H1 (cell line): ENCODE results near the gene PLK1. TPM values are rescaled to one million over a fixed set of nuclear protein-coding genes. Genes with fewer than 3 reads are reported as not detected.

Experiments
- CTCF ChIA-PET: fragments of 300-600 bp; sonication (Branson Sonifier 250); formaldehyde crosslinking; loops from one replicate; lab custom pipeline; 2021; ENCODE audit not compliant: partially characterized antibody; lab: Charles Lee
- POLR2A ChIA-PET: fragments of 300-600 bp; sonication (Branson Sonifier 250); formaldehyde crosslinking; loops from one replicate; lab custom pipeline; 2021; ENCODE audit warnings: inconsistent platforms; ENCODE audit not compliant: partially characterized antibody; lab: Charles Lee
- DNase-seq, 2 experiments: peaks; one replicate each; pipeline versions ENCODE4 v3.0.0 to v3.0.0-alpha.2; 2010 to 2022; ENCODE audit warnings: low spot score in 2 of 2, low read depth in 1 of 2, mixed read lengths in 1 of 2
- FAIRE-seq: peaks from 2 replicates; lab custom pipeline; 2011; peaks lifted over from hg19 to GRCh38; lab: Jason Lieb, UNC
- H2AFZ ChIP-seq: 2 replicates; pipeline ENCODE4 v1.8.1; 2012; ENCODE audit warnings: low read length, inconsistent platforms
- H2AK5ac ChIP-seq: 2 replicates; pipeline ENCODE4 v1.6.1; 2013; ENCODE audit warnings: low read depth, low read length
- H2BK120ac ChIP-seq: replicated peaks from 2 replicates; pipeline ENCODE3; 2013; ENCODE audit warnings: low read depth, low read length, inconsistent platforms
- H2BK12ac ChIP-seq: 2 replicates; pipeline ENCODE4 v1.6.1; 2013; ENCODE audit warnings: low read depth, low read length
- H2BK15ac ChIP-seq: 2 replicates; pipeline ENCODE4 v1.6.1; 2013; ENCODE audit warnings: low read length
- H2BK20ac ChIP-seq: 2 replicates; pipeline ENCODE4 v1.6.1; 2013; ENCODE audit warnings: low read length
- H2BK5ac ChIP-seq: 2 replicates; pipeline ENCODE4 v1.6.1; 2013; ENCODE audit warnings: low read depth, low read length
- H3K14ac ChIP-seq: 2 replicates; pipeline ENCODE4 v1.6.1; 2013; ENCODE audit warnings: inconsistent platforms; ENCODE audit not compliant: insufficient read length
- H3K18ac ChIP-seq: 2 replicates; pipeline ENCODE4 v1.6.1; 2013; ENCODE audit warnings: low read length; ENCODE audit errors: extremely low read depth
- H3K23ac ChIP-seq: 2 replicates; pipeline ENCODE4 v1.6.1; 2013; ENCODE audit warnings: inconsistent platforms; ENCODE audit not compliant: insufficient read length
- H3K23me2 ChIP-seq: 2 replicates; pipeline ENCODE4 v1.6.1; 2013; ENCODE audit warnings: low read depth, low read length
- H3K27ac ChIP-seq: 2 replicates; pipeline ENCODE4 v1.6.1; 2011; ENCODE audit warnings: low read depth, low read length, inconsistent platforms
- H3K27me3 ChIP-seq, 4 experiments: replicated peaks in 1 of 4; 1 replicate in 1 of 4; 2 replicates in 3 of 4; pipeline versions ENCODE4 v1.6.1 to v1.8.1; 2011 to 2013; ENCODE audit warnings: low read length in 3 of 4, mild to moderate bottlenecking in 3 of 4, inconsistent platforms in 2 of 4, mixed read lengths in 2 of 4, moderate library complexity in 1 of 4; ENCODE audit not compliant: control insufficient read depth in 3 of 4, insufficient read depth in 3 of 4; ENCODE audit errors: extremely low read depth in 1 of 4
- H3K36me3 ChIP-seq, 4 experiments: 2 replicates each; pipeline versions ENCODE4 v1.6.1 to v1.8.1; 2011 to 2013; ENCODE audit warnings: mild to moderate bottlenecking in 4 of 4, low read length in 3 of 4, moderate library complexity in 2 of 4, control low read depth in 1 of 4, inconsistent platforms in 1 of 4; ENCODE audit not compliant: insufficient read depth in 4 of 4, control insufficient read depth in 2 of 4
- H3K4ac ChIP-seq: replicated peaks from 2 replicates; pipeline ENCODE3; 2013; ENCODE audit warnings: low read length, low read depth, mixed read lengths, inconsistent platforms; ENCODE audit not compliant: insufficient read length
- H3K4me1 ChIP-seq, 4 experiments: replicated peaks in 1 of 4; 1 replicate in 1 of 4; 2 replicates in 3 of 4; pipeline versions ENCODE4 v1.6.1 to v1.8.1; 2011 to 2013; ENCODE audit warnings: low read length in 3 of 4, inconsistent platforms in 2 of 4, mixed read lengths in 1 of 4; ENCODE audit not compliant: insufficient read depth in 4 of 4, control insufficient read depth in 3 of 4
- H3K4me2 ChIP-seq, 2 experiments: 2 replicates each; pipeline versions ENCODE4 v1.6.1 to v1.8.1; 2011 to 2013; ENCODE audit warnings: low read depth in 2 of 2, low read length in 2 of 2, control low read depth in 1 of 2, inconsistent platforms in 1 of 2, mild to moderate bottlenecking in 1 of 2; ENCODE audit not compliant: insufficient read depth in 1 of 2
- H3K4me3 ChIP-seq, 4 experiments: fragments of 200-600, 300-600 bp in 1 of 4; sonication (generic), shearing (Covaris generic), sonication (Bioruptor Twin) in 1 of 4; 2 replicates each; pipeline versions ENCODE4 v1.5.1 to v1.8.1; 2011 to 2016; ENCODE audit warnings: low read length in 4 of 4, low read depth in 3 of 4, control low read depth in 2 of 4, inconsistent platforms in 2 of 4, mild to moderate bottlenecking in 2 of 4, mixed read lengths in 1 of 4, moderate library complexity in 1 of 4; ENCODE audit not compliant: insufficient read depth in 2 of 4; ENCODE audit errors: extremely low read depth in 1 of 4
- H3K56ac ChIP-seq: replicated peaks from 2 replicates; pipeline ENCODE3; 2013; ENCODE audit warnings: low read depth, mild to moderate bottlenecking, mixed read lengths, low read length, inconsistent platforms; ENCODE audit not compliant: insufficient read length
- H3K79me1 ChIP-seq: 2 replicates; pipeline ENCODE4 v1.6.1; 2013; ENCODE audit warnings: low read depth, low read length, control low read depth
- H3K79me2 ChIP-seq, 2 experiments: 2 replicates each; pipeline versions ENCODE4 v1.6.1 to v1.8.1; 2012 to 2013; ENCODE audit warnings: low read length in 2 of 2, mild to moderate bottlenecking in 2 of 2, inconsistent platforms in 1 of 2; ENCODE audit not compliant: insufficient read depth in 2 of 2, control insufficient read depth in 1 of 2
- H3K9ac ChIP-seq, 4 experiments: replicated peaks in 1 of 4; 1 replicate in 1 of 4; 2 replicates in 3 of 4; pipeline versions ENCODE4 v1.6.1 to v1.8.1; 2011 to 2013; ENCODE audit warnings: low read depth in 3 of 4, low read length in 3 of 4, control low read depth in 2 of 4, mild to moderate bottlenecking in 2 of 4, moderate library complexity in 2 of 4, inconsistent platforms in 1 of 4; ENCODE audit errors: extremely low read depth in 1 of 4
- H3K9me3 ChIP-seq, 2 experiments: 2 replicates each; pipeline versions ENCODE4 v1.6.1 to v1.8.1; 2012 to 2013; ENCODE audit warnings: mild to moderate bottlenecking in 2 of 2, moderate library complexity in 2 of 2, control low read depth in 1 of 2, inconsistent platforms in 1 of 2, low read depth in 1 of 2, low read length in 1 of 2, mixed read lengths in 1 of 2; ENCODE audit not compliant: insufficient read depth in 2 of 2
- H4K20me1 ChIP-seq, 2 experiments: replicated peaks in 1 of 2; 2 replicates each; pipeline versions ENCODE3 to v1.8.1; 2011 to 2013; ENCODE audit warnings: inconsistent platforms in 2 of 2, low read length in 2 of 2, mild to moderate bottlenecking in 1 of 2; ENCODE audit not compliant: insufficient read depth in 2 of 2, control insufficient read depth in 1 of 2
- H4K5ac ChIP-seq: 2 replicates; pipeline ENCODE4 v1.6.1; 2013; ENCODE audit warnings: low read length, low read depth, mixed read lengths, inconsistent platforms; ENCODE audit not compliant: insufficient read length
- H4K8ac ChIP-seq: 2 replicates; pipeline ENCODE4 v1.8.0; 2013; ENCODE audit warnings: mild to moderate bottlenecking, moderate library complexity, low read length, inconsistent platforms; ENCODE audit not compliant: insufficient read depth; ENCODE audit errors: extremely low read depth
- H4K91ac ChIP-seq: replicated peaks from 2 replicates; pipeline ENCODE3; 2013; ENCODE audit warnings: low read length, mixed read lengths, inconsistent platforms; ENCODE audit not compliant: insufficient read length
- ATF2 ChIP-seq: IDR thresholded peaks from 2 replicates; pipeline ENCODE4 v1.6.1; 2012; ENCODE audit warnings: low read length, inconsistent platforms
- BACH1 ChIP-seq: IDR thresholded peaks from 2 replicates; pipeline ENCODE4 v1.6.1; 2012; ENCODE audit warnings: low read length, improper control_type of control experiment
- BCL11A ChIP-seq, 2 experiments: IDR thresholded peaks; one replicate each; pipeline ENCODE4 v1.6.1; 2011; ENCODE audit warnings: low read depth in 2 of 2, low read length in 2 of 2, mild to moderate bottlenecking in 2 of 2
- E2F6 ChIP-seq: IDR thresholded peaks from 2 replicates; pipeline ENCODE4 v1.6.1; 2012; ENCODE audit warnings: inconsistent platforms
- HDAC2 ChIP-seq, 2 experiments: fragments of 300-600 bp in 1 of 2; sonication (generic) in 1 of 2; IDR thresholded peaks; 2 replicates each; pipeline ENCODE4 v1.6.1; 2011 to 2012; ENCODE audit warnings: low read depth in 2 of 2, low read length in 2 of 2, mild to moderate bottlenecking in 2 of 2, moderate library complexity in 2 of 2, borderline replicate concordance in 1 of 2, inconsistent platforms in 1 of 2
- JUN ChIP-seq: IDR thresholded peaks from 2 replicates; pipeline ENCODE4 v1.6.1; 2011; ENCODE audit warnings: low read depth, mild to moderate bottlenecking, improper control_type of control experiment, low read length
- JUND ChIP-seq: IDR thresholded peaks from 2 replicates; pipeline ENCODE4 v1.6.1; 2011; ENCODE audit warnings: mild to moderate bottlenecking, improper control_type of control experiment, low read length
- POLR2A ChIP-seq, 2 experiments: IDR thresholded peaks; 1 replicate in 1 of 2; 2 replicates in 1 of 2; pipeline ENCODE4 v1.6.1; 2011; ENCODE audit warnings: low read depth in 2 of 2, low read length in 2 of 2, mild to moderate bottlenecking in 2 of 2; ENCODE audit errors: control extremely low read depth in 1 of 2
- SIN3A ChIP-seq, 2 experiments: IDR thresholded peaks in 1 of 2; conservative IDR thresholded peaks in 1 of 2; 2 replicates each; pipeline ENCODE4 v1.6.1; 2011 to 2012; ENCODE audit warnings: low read length in 2 of 2, improper control_type of control experiment in 1 of 2, low read depth in 1 of 2, mild to moderate bottlenecking in 1 of 2
- SIRT6 ChIP-seq: IDR thresholded peaks from one replicate; pipeline ENCODE4 v1.7.1; 2012; ENCODE audit warnings: low read length, inconsistent platforms
- SRF ChIP-seq: IDR thresholded peaks from 2 replicates; pipeline ENCODE4 v1.6.1; 2011; ENCODE audit warnings: mild to moderate bottlenecking, low read depth, low read length, moderate library complexity
- TEAD4 ChIP-seq: IDR thresholded peaks from 2 replicates; pipeline ENCODE4 v1.6.1; 2012; ENCODE audit warnings: low read depth, low read length, inconsistent platforms, mixed read lengths
- WGBS, 2 experiments: shearing (Covaris generic) in 1 of 2; methylation state at CpG; one replicate each; pipeline versions ENCODE4 v1.1.6 to v1.1.7; 2013 to 2015; ENCODE audit warnings: low lambda C conversion rate in 2 of 2, mixed read lengths in 2 of 2, inconsistent platforms in 1 of 2, low coverage in 1 of 2, missing lambda C conversion rate in 1 of 2; ENCODE audit not compliant: insufficient replicate concordance in 2 of 2, insufficient coverage in 1 of 2, insufficient read length in 1 of 2; ENCODE audit errors: extremely low coverage in 1 of 2, missing lambda C conversion rate in 1 of 2; 5-methylcytosine and 5-hydroxymethylcytosine counted together
- polyA plus RNA-seq, 7 experiments: library from polyadenylated mRNA; depleted of rRNA in 3 of 7; stranded (reverse) in 5 of 7; unstranded in 2 of 7; fragments of >200 nt in 5 of 7; fragments of 200-250 nt in 2 of 7; gene quantifications; 1 replicate in 5 of 7; 2 replicates in 1 of 7; 4 replicates in 1 of 7; pipeline versions ENCODE4 v1.2.1 to v1.2.3, GENCODE V29; 2011 to 2013; ENCODE audit warnings: missing spikeins in 2 of 7, mixed read lengths in 2 of 7
- total RNA-seq: library from RNA; stranded (reverse); fragmentation: NEBNext Ultra II Directional; extraction: Animal tissue kit (Norgen Biotek cat#: 25700); gene quantifications from 2 replicates; pipeline ENCODE4 v1.2.1, GENCODE V29; 2021

PLK1 gene
- total and polyA plus RNA-seq, 2 of the 8 experiments (the other 6 are each of a cell fraction or from before 2014, with no cell fraction given): 127 to 139 TPM

GRCh38 chr16:23699100-23699499 lies 20.4 kb downstream of the PLK1 start:
- ChIA-PET CTCF (interaction anchor here (0.7 to 1.4 kb wide), 3 partner anchors 8 to 160 kb away, joined by 3 to 5 read pairs (median 4); no protein-coding TSS in a partner anchor), POLR2A (interaction anchor here (1.0 to 12.9 kb wide), 4 partner anchors 13 to 31 kb away, joined by 3 to 230 read pairs (median 10); partner anchors contain the start of gene PLK1)
- Histone ChIP-seq H2BK12ac (no peak overlapping the region; the same call in 1 of the 2 replicates), H2AFZ (no peak overlapping the region), H2BK120ac (no peak overlapping the region), H2BK20ac (no peak overlapping the region), H3K9me3 (no peaks in the 10 kb centered on the region), H3K36me3 (no peaks in the 10 kb centered on the region), H4K20me1 (peaks cover 0 to 2% of the 10 kb centered on the region in 2 experiments), H3K4me1 (peaks cover 0 to 10% (median 7%) of the 10 kb centered on the region in 4 experiments; a peak in 6 of 7 replicates), H3K23me2 (peaks cover 7% of the 10 kb centered on the region; the same call in 1 of the 2 replicates), H3K56ac (no peak overlapping the region), H3K4ac (no peak overlapping the region), H4K5ac (no peak overlapping the region), H3K18ac (no peak overlapping the region), H3K79me2 (no peaks in the 10 kb centered on the region), H4K8ac (no peak overlapping the region), H2AK5ac (no peak overlapping the region), H3K4me3 (no peak overlapping the region), H2BK5ac (no peak overlapping the region), H3K9ac (no peak overlapping the region), H3K23ac (no peak overlapping the region), H3K4me2 (no peak overlapping the region), H2BK15ac (no peak overlapping the region), H3K27ac (no peak overlapping the region), H3K27me3 (no peaks in the 10 kb centered on the region), H3K79me1 (no peaks in the 10 kb centered on the region), H3K14ac (no peak overlapping the region), H4K91ac (no peak overlapping the region)
- 87% methylated on average over 4 of the region's 4 CpGs; no CpG with 5 or more reads in 1 of the 2 experiments for WGBS, 2 experiments
- FAIRE-seq (no peak), DNase-seq (no peak)
- TF ChIP-seq JUND (no peak), SRF (no peak), SIRT6 (no peak), BCL11A (IDR thresholded peaks at IDR 0.05; ENCODE audit: low read depth in 2 of 2, low read length in 2 of 2) (no peak), TEAD4 (no peak), ATF2 (no peak), BACH1 (no peak), E2F6 (no peak), JUN (no peak), POLR2A (IDR thresholded peaks at IDR 0.05; ENCODE audit: control extremely low read depth in 1 of 2, low read depth in 2 of 2, low read length in 2 of 2) (no peak), HDAC2 (IDR thresholded peaks at IDR 0.05; ENCODE audit: borderline replicate concordance in 1 of 2, low read depth in 2 of 2, low read length in 2 of 2) (no peak), SIN3A (conservative IDR thresholded peaks at IDR 0.05 in 1 of 2, IDR thresholded peaks at IDR 0.05 in 1 of 2; ENCODE audit: low read depth in 1 of 2, low read length in 2 of 2) (no peak)
